Muscle layer of duodenum (tissue), 2 donors: ENCODE measurements around the gene SLC27A5.
A peak's percentile ranks its signal among the peaks of the same experiment; 100 is the strongest.

Experiments
- H3K27ac ChIP-seq: one replicate; pipeline ENCODE4 v1.7.0; 2013; ENCODE audit warnings: mild to moderate bottlenecking, low read length
- H3K27me3 ChIP-seq: one replicate; pipeline ENCODE4 v1.7.0; 2013; ENCODE audit warnings: low read depth, mild to moderate bottlenecking, control low read depth, low read length
- H3K36me3 ChIP-seq, 2 donors: one replicate each; pipeline ENCODE4 v1.7.0; 2013; ENCODE audit warnings: low read length in 2 of 2, control low read depth in 1 of 2, mild to moderate bottlenecking in 1 of 2; ENCODE audit not compliant: insufficient read depth in 2 of 2, control insufficient read depth in 1 of 2
- H3K4me1 ChIP-seq, 2 donors: one replicate each; pipeline ENCODE4 v1.7.0; 2013; ENCODE audit warnings: low read length in 2 of 2, mild to moderate bottlenecking in 2 of 2, control low read depth in 1 of 2, moderate library complexity in 1 of 2; ENCODE audit not compliant: insufficient read depth in 2 of 2, control insufficient read depth in 1 of 2
- H3K4me3 ChIP-seq, 2 donors: one replicate each; pipeline ENCODE4 v1.7.0; 2013; ENCODE audit warnings: low read length in 2 of 2, low read depth in 1 of 2, mild to moderate bottlenecking in 1 of 2
- H3K9me3 ChIP-seq, 2 donors: one replicate each; pipeline ENCODE4 v1.7.0; 2013; ENCODE audit warnings: low read length in 2 of 2, control low read depth in 1 of 2, mild to moderate bottlenecking in 1 of 2; ENCODE audit not compliant: control insufficient read depth in 1 of 2
- donor health status: healthy.

SLC27A5 gene

DNA sequence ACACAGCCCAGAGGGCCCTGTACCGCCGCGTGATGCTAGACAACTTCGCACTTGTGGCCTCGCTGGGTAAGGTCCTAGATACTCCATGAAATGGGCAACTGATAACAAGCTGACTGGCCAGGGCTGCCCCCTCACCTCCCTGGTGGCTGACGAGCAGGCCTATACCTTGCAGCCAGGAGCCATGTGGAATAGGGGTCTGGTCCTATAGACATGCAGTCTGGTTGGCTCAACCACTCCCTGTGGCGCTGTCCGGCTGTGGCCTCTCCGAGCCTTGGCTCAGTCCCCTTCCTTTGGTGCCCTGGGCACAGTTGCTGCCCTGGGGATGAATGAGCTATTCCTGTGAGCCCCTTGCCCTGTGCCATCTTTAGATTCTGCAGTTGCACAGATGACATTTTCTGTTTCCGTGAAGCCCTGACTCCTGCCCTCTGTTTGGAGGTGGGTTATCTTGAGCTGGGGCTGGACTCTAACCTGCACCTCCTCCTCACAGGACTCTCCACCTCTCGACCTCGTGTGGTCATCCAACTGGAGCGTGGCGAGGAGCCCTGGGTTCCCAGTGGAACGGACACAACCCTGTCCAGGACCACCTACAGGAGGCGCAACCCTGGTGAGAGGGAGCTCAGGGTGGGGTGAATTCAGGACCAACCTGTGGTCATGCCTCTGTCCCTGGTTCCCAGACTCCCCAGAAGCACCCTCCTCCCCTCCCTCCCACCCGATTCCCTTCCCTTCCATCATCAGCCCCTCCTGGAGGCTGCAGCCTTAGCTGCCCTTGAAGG lies 42.4 kb downstream of the SLC27A5 start:
- Histone ChIP-seq H3K27me3 (no peaks in the 10 kb centered on the region), H3K9me3 (no peaks in the 10 kb centered on the region), H3K4me1 (peaks cover 4 to 13% of the 10 kb centered on the region in 2 donors), H3K4me3 (no peak overlapping the region), H3K27ac (no peak overlapping the region), H3K36me3 (peaks cover 13 to 24% of the 10 kb centered on the region in 2 donors)

DNA sequence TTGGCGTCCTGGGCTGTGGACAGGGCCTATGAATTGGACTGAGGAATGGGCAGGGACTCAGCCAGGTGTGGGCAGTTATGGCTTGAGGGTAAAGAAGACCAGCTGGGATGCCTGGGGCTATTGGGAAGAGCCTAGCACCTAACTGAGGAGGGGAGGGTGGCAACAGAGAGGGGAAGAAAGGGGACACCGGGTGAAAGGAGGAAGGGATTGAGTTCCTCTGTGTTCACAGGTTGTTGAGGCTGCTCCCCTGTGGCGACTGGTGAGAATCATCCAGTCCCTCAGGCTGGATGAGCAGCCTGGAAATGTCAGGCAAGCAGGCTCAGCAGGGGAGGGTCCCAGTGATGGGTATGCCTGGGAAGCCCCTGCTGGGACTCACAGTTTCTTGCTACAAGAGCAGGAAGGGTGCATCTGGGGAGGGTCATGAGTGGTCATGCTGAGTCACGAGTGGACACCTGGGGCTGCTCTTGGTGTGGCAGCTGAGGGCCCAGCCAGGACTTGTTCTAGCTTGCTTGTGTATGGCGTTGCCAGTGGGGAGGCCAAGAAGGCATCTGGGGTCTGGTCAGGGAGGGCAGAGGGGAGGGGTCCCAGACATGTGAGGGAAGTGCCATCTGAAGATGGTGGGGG lies 43.5 kb downstream of the SLC27A5 start:
- peak overlapping the region in 1 of 2 donors; percentile 98 for H3K4me3 ChIP-seq
- no peak overlapping the region for H3K27ac ChIP-seq
- H3K4me1 ChIP-seq, result peaks cover 4 to 13% of the 10 kb centered on the region in 2 donors
- H3K27me3 ChIP-seq, result no peaks in the 10 kb centered on the region
- peaks cover 13 to 20% of the 10 kb centered on the region in 2 donors for H3K36me3 ChIP-seq
- H3K9me3 ChIP-seq, result no peaks in the 10 kb centered on the region

DNA sequence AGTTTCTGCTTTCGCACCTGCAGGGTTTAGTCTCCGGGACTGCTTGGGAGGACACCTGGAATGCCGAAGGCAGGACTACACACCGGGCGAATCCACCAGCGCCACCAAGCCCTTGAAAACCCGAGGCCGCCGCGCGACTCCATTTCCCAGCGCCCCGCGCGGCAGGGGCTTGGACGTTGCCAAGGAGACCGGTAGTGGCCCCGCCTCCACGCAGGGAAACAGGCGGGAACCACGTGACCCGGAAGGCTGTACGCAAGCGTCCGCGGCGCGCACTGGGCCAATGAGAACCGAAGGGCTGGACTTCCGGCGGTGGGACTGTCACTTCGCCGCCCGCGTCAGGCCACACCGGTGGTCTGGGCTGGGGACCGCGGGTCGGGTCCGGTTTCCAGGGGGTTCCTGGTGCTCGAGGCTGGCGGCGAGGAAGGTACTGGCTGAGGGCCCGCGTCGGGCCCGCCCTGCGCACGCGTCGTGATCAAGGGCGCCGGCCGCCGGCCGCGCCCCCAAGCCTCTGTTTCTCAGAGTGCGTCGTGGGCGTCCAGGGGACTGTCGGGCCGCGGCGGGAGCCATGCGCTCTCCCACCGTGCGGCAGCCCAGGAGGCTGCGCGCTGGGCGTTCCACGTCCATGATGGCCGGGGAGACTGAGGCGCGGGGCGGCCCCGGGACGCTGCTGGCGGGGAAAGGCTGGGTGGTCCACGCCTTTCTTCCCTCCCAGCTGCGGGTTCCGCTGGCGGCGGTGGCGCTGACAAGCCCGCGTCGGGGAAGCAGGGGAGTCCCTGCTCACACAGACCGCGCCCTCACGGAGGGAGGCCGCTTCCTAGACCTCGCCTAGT lies 44.8 kb downstream of the SLC27A5 start, which contains the start of gene ZNF324:
ZNF324 (plus strand) TSS at position 321 of the 830 bp plus-strand sequence. CDS start 2,106 bp downstream, outside the sequence.
- peaks cover 4 to 6% of the 10 kb centered on the region in 2 donors for H3K36me3 ChIP-seq
- H3K4me3 ChIP-seq, result peak within 1 kb of the TSS; percentile 66 to 98
- peaks cover 4 to 13% of the 10 kb centered on the region in 2 donors for H3K4me1 ChIP-seq
- H3K27me3 ChIP-seq, result no peaks in the 10 kb centered on the region
- H3K9me3 ChIP-seq, result no peaks in the 10 kb centered on the region
- H3K27ac ChIP-seq, result peak within 1 kb of the TSS; percentile 23

DNA sequence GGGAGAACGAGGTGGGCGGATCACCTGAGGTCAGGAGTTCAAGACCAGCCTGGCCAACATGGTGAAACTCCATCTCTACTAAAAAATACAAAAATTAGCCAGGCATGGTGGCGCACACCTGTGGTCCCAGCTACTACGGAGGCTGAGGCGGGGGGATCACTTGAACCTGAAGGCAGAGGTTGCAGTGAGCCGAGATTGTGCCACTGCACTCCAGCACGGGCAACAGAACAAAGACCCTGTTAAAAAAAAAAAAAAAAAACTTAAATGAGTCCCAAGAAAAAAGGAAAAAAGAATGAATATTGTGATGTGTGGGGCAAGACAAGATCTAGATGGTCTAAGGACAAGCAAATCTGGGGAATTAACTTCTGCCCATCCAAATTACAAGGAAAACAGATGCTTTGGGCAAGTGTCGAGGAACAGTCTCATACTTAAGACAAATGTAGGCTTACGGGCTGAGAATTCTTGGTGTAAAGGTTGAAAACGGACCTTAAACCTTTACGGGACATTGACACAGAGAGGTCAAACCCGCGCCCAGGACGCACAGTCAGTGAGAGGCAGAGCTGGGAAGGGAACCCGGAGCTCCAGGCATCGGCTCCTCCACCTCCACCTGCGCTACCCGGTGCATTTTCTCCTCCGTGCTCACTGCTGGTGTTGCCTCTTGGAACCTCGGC lies 45.6 kb downstream of the SLC27A5 start:
- H3K4me3 ChIP-seq, result peak overlapping the region; percentile 66 to 98
- no peaks in the 10 kb centered on the region for H3K27me3 ChIP-seq
- H3K4me1 ChIP-seq, result peaks cover 4 to 13% of the 10 kb centered on the region in 2 donors
- H3K27ac ChIP-seq, result no peak overlapping the region
- no peaks in the 10 kb centered on the region for H3K9me3 ChIP-seq
- peaks cover 0 to 3% of the 10 kb centered on the region in 2 donors for H3K36me3 ChIP-seq

DNA sequence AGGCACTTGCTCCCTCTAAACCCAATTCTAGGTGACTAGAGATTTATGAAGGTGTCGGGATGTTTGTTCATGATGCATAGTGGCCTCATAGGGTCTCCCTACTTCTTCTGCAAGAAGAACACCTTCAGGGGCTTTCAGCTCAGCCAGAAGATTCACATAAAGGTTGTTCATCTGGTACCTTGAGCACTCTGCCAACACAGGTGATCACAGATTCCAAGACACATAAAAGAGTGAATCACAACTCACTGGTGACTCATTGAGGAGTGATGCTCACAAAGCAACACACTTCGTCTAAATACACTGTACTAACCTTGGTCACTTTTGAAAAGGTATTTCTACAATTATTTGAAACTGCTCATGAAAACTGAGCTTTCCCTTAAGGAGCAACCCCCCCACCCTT lies 51.8 kb downstream of the SLC27A5 start:
- Histone ChIP-seq H3K27ac (no peak overlapping the region), H3K4me1 (no peaks in the 10 kb centered on the region), H3K9me3 (no peaks in the 10 kb centered on the region), H3K27me3 (no peaks in the 10 kb centered on the region), H3K36me3 (peaks cover 0 to 29% of the 10 kb centered on the region in 2 donors), H3K4me3 (no peak overlapping the region)

DNA sequence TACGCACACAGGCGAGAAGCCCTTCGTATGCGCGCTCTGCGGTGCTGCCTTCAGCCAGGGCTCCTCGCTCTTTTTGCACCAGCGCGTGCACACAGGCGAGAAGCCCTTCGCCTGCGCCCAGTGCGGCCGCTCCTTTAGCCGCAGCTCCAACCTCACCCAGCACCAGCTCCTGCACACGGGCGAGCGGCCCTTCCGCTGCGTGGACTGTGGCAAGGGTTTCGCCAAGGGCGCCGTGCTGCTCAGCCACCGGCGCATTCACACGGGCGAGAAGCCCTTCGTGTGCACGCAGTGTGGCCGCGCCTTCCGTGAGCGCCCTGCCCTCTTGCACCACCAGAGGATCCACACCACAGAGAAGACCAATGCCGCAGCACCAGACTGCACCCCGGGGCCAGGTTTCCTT lies 55.7 kb downstream of the SLC27A5 start:
- Histone ChIP-seq H3K4me1 (peaks cover 0 to 5% of the 10 kb centered on the region in 2 donors), H3K4me3 (no peak overlapping the region), H3K27ac (no peak overlapping the region), H3K27me3 (no peaks in the 10 kb centered on the region), H3K36me3 (peaks cover 0 to 43% of the 10 kb centered on the region in 2 donors), H3K9me3 (no peaks in the 10 kb centered on the region)

DNA sequence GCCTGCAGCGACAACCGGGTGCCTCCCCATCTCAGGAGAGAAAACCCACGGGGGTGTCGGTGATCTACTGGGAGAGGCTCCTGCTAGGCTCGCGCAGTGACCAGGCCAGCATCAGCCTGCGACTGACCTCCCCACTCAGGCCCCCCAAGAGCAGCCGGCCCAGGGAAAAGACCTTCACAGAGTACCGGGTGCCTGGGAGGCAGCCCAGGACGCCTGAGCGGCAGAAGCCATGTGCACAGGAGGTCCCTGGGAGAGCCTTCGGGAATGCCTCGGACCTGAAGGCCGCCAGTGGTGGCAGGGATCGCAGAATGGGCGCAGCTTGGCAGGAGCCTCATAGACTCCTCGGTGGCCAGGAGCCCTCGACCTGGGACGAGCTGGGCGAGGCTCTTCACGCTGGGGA lies 56.5 kb downstream of the SLC27A5 start:
- Histone ChIP-seq H3K27me3 (no peaks in the 10 kb centered on the region), H3K4me1 (peaks cover 5 to 10% of the 10 kb centered on the region in 2 donors), H3K4me3 (no peak overlapping the region), H3K36me3 (peaks cover 0 to 43% of the 10 kb centered on the region in 2 donors), H3K9me3 (no peaks in the 10 kb centered on the region), H3K27ac (no peak overlapping the region)

DNA sequence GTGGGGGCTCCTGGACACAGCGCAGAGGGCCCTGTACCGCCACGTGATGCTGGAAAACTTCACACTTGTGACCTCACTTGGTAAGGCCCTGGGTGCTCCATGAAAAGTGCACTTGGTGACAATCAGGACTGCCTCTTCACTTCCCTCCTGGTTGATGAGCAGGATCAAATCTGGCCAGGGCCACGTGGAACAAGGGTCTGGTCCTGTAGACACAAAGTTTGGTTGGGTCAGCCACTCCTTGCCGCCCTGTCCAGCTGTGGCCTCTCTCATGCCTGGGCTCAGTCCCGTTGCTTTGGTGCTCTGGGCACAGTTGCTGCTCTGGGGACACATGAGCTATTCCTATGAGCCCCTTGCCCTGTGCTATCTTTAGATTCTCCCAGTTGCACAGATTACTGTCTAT lies 58.0 kb downstream of the SLC27A5 start:
- Histone ChIP-seq H3K4me3 (no peak overlapping the region), H3K27me3 (no peaks in the 10 kb centered on the region), H3K4me1 (peaks cover 5 to 10% of the 10 kb centered on the region in 2 donors), H3K9me3 (no peaks in the 10 kb centered on the region), H3K27ac (no peak overlapping the region), H3K36me3 (peaks cover 0 to 43% of the 10 kb centered on the region in 2 donors)

DNA sequence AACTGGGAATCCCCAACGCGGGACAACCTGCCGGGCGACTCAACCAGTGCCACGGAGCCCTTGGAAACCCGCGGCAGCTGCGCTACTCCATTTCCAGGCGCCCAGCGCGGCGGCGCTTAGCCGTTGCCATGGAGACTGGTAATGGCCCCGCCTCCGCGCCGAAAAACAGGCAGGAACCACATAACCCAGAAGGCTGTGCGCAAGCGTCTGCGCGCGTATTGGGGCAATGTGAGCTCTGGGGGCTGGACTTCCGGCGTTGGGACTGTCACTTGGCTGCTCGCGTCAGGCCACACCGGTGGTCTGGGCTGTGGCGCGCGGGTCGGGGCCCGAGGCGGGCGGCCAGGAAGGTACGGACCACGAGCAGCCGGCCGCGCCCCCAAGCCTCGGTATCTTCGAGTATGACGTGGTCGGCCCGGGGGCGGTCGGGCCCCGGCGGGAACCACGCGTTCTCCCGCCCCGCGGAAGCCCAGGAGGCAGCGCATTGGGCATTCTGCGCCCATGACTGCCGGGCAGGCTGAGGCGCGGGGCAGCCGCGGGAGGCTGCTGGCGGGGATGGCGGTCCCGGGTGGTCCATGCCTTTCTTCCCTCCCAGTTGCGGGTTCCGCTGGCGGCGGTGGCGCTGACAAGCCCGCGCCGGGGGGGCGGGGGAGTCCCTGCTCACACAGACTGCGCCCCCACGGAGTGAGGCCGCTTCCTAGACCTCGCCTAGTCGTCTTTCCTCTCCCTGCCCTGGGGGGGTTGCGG lies 60.3 kb downstream of the SLC27A5 start, which contains the start of gene ZNF324B:
ZNF324B (plus strand) TSS at position 265 of the 744 bp plus-strand sequence. CDS start 2,080 bp downstream, outside the sequence.
- peaks cover 5 to 10% of the 10 kb centered on the region in 2 donors for H3K4me1 ChIP-seq
- peak within 1 kb of the TSS; percentile 76 to 91 for H3K4me3 ChIP-seq
- H3K27me3 ChIP-seq, result no peaks in the 10 kb centered on the region
- H3K36me3 ChIP-seq, result peaks cover 0 to 25% of the 10 kb centered on the region in 2 donors
- H3K27ac ChIP-seq, result no peak within 1 kb of the TSS
- no peaks in the 10 kb centered on the region for H3K9me3 ChIP-seq

DNA sequence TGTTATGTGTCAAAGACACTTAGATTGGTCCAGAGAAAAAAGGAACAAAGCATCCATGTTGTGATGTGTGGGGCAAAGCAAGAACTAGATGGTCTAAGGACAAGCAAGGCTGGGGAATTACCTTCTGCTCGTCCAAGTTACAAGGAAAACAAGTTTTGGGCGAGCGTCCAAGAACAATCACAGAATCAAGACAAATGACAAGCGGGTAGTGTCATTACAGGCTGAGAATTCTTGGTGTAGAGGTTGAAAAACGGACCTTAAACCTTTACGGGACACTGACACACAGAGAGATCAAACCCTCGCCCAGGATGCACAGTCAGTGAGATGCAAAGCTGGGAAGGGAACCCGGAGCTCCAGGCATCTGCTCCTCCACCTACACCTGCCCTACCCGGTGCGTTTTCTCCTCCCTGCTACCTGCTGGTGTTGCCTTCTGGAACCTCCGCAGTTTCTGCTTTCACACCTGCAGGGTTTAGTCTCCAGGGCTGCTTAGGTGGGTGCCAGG lies 60.9 kb downstream of the SLC27A5 start:
- peak overlapping the region; percentile 76 to 91 for H3K4me3 ChIP-seq
- H3K4me1 ChIP-seq, result peaks cover 5 to 10% of the 10 kb centered on the region in 2 donors
- H3K36me3 ChIP-seq, result peaks cover 0 to 20% of the 10 kb centered on the region in 2 donors
- H3K9me3 ChIP-seq, result no peaks in the 10 kb centered on the region
- no peak overlapping the region for H3K27ac ChIP-seq
- H3K27me3 ChIP-seq, result no peaks in the 10 kb centered on the region
